K562 (cell line): ENCODE data around the gene PTPN18. TPM values are rescaled to one million over a fixed set of nuclear protein-coding genes. Genes with fewer than 3 reads are reported as not detected.

Experiments
- ELF2 ChIP-seq: fragments of 250-450 bp; sonication (Bioruptor Pico); IDR thresholded peaks from 2 replicates; pipeline ENCODE4 v1.5.0; 2021; ENCODE audit warnings: mild to moderate bottlenecking
- EP400 ChIP-seq: fragments of 450-650 bp; IDR thresholded peaks from 2 replicates; pipeline ENCODE4 v1.6.1; 2017; ENCODE audit warnings: antibody characterized with exemption, mild to moderate bottlenecking, moderate library complexity
- FUS ChIP-seq: fragments of 200-400 bp; formaldehyde crosslinking; optimal IDR thresholded peaks from 2 replicates; pipeline ENCODE3; 2017; ENCODE audit warnings: low read depth, low read length
- NR2C2 ChIP-seq, 2 experiments: fragments of 200-800 bp in 1 of 2; sonication (Bioruptor generic) in 1 of 2; sonication (generic) in 1 of 2; formaldehyde crosslinking in 1 of 2; IDR thresholded peaks; 2 replicates each; pipeline versions ENCODE4 v1.6.1 to v1.8.0; 2016 to 2022; ENCODE audit warnings: mild to moderate bottlenecking in 1 of 2, missing compliant biosample characterization in 1 of 2, missing genetic modification characterization in 1 of 2, missing genetic modification reagents in 1 of 2
- NUFIP1 ChIP-seq: fragments of 450-650 bp; IDR thresholded peaks from 2 replicates; pipeline ENCODE4 v1.6.1; 2018; ENCODE audit not compliant: partially characterized antibody
- RAD21 ChIP-seq, 2 experiments: fragments of 250-450 bp in 1 of 2; fragments of 450-650 bp in 1 of 2; sonication (Bioruptor Pico) in 1 of 2; formaldehyde crosslinking in 1 of 2; IDR thresholded peaks in 1 of 2; conservative IDR thresholded peaks in 1 of 2; 2 replicates each; pipeline versions ENCODE4 v1.4.0 to v1.8.0; 2020 to 2022; ENCODE audit warnings: mild to moderate bottlenecking in 2 of 2, moderate library complexity in 1 of 2
- SAP30 ChIP-seq: fragments of 200-600 bp; sonication (generic); IDR thresholded peaks from 2 replicates; pipeline ENCODE4 v1.6.1; 2012; ENCODE audit warnings: borderline replicate concordance, low read depth, mild to moderate bottlenecking, moderate library complexity, low read length, control low read depth, inconsistent platforms; ENCODE audit not compliant: insufficient read depth, poor library complexity, severe bottlenecking
- SIN3A ChIP-seq, 2 experiments: fragments of 150-350 bp in 1 of 2; IDR thresholded peaks; 2 replicates each; pipeline ENCODE4 v1.6.1; 2011 to 2016; ENCODE audit warnings: borderline replicate concordance in 2 of 2, low read depth in 2 of 2, low read length in 2 of 2, mild to moderate bottlenecking in 2 of 2, moderate library complexity in 2 of 2; ENCODE audit not compliant: control insufficient read depth in 1 of 2
- ZBTB7A ChIP-seq: IDR thresholded peaks from 2 replicates; pipeline ENCODE4 v1.6.1; 2011; ENCODE audit warnings: low read depth, mild to moderate bottlenecking, low read length, moderate library complexity, borderline replicate concordance; ENCODE audit not compliant: control insufficient read depth
- ZNF212 ChIP-seq: fragments of 450-650 bp; formaldehyde crosslinking; IDR thresholded peaks from 2 replicates; pipeline ENCODE4 v1.4.0; 2020; ENCODE audit warnings: mild to moderate bottlenecking
- polyA plus RNA-seq, 8 experiments: library from polyadenylated mRNA; depleted of rRNA in 4 of 8; stranded (reverse) in 5 of 8; unstranded in 3 of 8; fragments of >200 nt; fragmentation: Nextera tagmentation in 2 of 8; fragmentation: Illumina TruSeq in 1 of 8; extraction: Ambion mirVana in 2 of 8; extraction: Trizol in 1 of 8; gene quantifications; 2 replicates each; pipeline versions ENCODE4 v1.2.1 to v1.2.3, GENCODE V29; 2011 to 2014; ENCODE audit warnings: inconsistent platforms in 1 of 8, missing spikeins in 1 of 8
- total RNA-seq, 7 experiments: library from RNA; depleted of rRNA in 6 of 7; stranded (reverse); fragments of >200 nt in 6 of 7; fragmentation: Illumina TruSeq in 2 of 7; extraction: Trizol in 2 of 7; gene quantifications; 2 replicates each; pipeline versions ENCODE4 v1.2.1 to v1.2.3, GENCODE V29; 2011 to 2021; ENCODE audit warnings: low replicate concordance in 1 of 7
- TF ChIP-seq, protein P1 (sequence below): fragments of 250-450 bp; sonication (Bioruptor Pico); IDR thresholded peaks from 2 replicates; pipeline ENCODE4 v1.8.0; 2022; ENCODE audit warnings: moderate library complexity, mild to moderate bottlenecking, inconsistent platforms
- TF ChIP-seq, protein P2 (sequence below), 2 experiments: fragments of 450-650 bp; formaldehyde crosslinking in 1 of 2; IDR thresholded peaks; 2 replicates each; pipeline versions ENCODE4 v1.4.0 to v1.6.1; 2014 to 2020; ENCODE audit warnings: mild to moderate bottlenecking in 2 of 2, borderline replicate concordance in 1 of 2, low read depth in 1 of 2

The PTPN18 gene
- total and polyA plus RNA-seq, 9 of the 15 experiments (the other 6 are each of a cell fraction or from before 2014, with no cell fraction given): 11.6 to 90.7 (median 49.6) TPM

- TF ChIP-seq NR2C2 (CRISPR knock-in tag; IDR thresholded peaks at IDR 0.05) (no peak), NR2C2 (tag; IDR thresholded peaks at IDR 0.05) (peak; percentile 23; the same call in 1 of the 2 replicates), EP400 (peak; percentile 55; the same call in 1 of the 2 replicates), FUS (no peak), ZNF212 (CRISPR knock-in tag) (0 out of 2 replicates have a peak, but pooled peaks have one; percentile 31), SIN3A (IDR thresholded peaks at IDR 0.05; ENCODE audit: borderline replicate concordance in 2 of 2, control insufficient read depth in 1 of 2, low read depth in 2 of 2, low read length in 2 of 2) (peak; percentile 56 to 92; a peak in 3 of 4 replicates), SAP30 (peak; percentile 7), NUFIP1 (no peak), ZBTB7A (peak; percentile 64; the same call in 1 of the 2 replicates), RAD21 (CRISPR knock-in tag; conservative IDR thresholded peaks at IDR 0.05 in 1 of 2, IDR thresholded peaks at IDR 0.05 in 1 of 2) (peak; percentile 61 to 73), ELF2 (CRISPR knock-in tag) (peak; percentile 73; the same call in 1 of the 2 replicates)
- TF ChIP-seq, protein P1, sequence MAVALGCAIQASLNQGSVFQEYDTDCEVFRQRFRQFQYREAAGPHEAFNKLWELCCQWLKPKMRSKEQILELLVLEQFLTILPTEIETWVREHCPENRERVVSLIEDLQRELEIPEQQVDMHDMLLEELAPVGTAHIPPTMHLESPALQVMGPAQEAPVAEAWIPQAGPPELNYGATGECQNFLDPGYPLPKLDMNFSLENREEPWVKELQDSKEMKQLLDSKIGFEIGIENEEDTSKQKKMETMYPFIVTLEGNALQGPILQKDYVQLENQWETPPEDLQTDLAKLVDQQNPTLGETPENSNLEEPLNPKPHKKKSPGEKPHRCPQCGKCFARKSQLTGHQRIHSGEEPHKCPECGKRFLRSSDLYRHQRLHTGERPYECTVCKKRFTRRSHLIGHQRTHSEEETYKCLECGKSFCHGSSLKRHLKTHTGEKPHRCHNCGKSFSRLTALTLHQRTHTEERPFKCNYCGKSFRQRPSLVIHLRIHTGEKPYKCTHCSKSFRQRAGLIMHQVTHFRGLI (CRISPR knock-in tag): no peak; the same call in 1 of the 2 replicates
- TF ChIP-seq, protein P2, sequence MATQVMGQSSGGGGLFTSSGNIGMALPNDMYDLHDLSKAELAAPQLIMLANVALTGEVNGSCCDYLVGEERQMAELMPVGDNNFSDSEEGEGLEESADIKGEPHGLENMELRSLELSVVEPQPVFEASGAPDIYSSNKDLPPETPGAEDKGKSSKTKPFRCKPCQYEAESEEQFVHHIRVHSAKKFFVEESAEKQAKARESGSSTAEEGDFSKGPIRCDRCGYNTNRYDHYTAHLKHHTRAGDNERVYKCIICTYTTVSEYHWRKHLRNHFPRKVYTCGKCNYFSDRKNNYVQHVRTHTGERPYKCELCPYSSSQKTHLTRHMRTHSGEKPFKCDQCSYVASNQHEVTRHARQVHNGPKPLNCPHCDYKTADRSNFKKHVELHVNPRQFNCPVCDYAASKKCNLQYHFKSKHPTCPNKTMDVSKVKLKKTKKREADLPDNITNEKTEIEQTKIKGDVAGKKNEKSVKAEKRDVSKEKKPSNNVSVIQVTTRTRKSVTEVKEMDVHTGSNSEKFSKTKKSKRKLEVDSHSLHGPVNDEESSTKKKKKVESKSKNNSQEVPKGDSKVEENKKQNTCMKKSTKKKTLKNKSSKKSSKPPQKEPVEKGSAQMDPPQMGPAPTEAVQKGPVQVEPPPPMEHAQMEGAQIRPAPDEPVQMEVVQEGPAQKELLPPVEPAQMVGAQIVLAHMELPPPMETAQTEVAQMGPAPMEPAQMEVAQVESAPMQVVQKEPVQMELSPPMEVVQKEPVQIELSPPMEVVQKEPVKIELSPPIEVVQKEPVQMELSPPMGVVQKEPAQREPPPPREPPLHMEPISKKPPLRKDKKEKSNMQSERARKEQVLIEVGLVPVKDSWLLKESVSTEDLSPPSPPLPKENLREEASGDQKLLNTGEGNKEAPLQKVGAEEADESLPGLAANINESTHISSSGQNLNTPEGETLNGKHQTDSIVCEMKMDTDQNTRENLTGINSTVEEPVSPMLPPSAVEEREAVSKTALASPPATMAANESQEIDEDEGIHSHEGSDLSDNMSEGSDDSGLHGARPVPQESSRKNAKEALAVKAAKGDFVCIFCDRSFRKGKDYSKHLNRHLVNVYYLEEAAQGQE (IDR thresholded peaks at IDR 0.05; ENCODE audit: borderline replicate concordance): peak; percentile 87
- TF ChIP-seq, protein P2 (CRISPR knock-in tag; IDR thresholded peaks at IDR 0.05; ENCODE audit: low read depth): 0 out of 2 replicates have a peak, but pooled peaks have one; percentile 30
Measured at GRCh38 chr2:130355578-130356431, at the start of gene PTPN18 (continued).
